Activated CD4-positive, alpha-beta T cell treated with anti-CD3 and anti-CD28 coated beads for 24 hours (primary cell): ENCODE measurements around the gene OVCA2.

ENCODE experiments used
- DNase-seq, 2 donors: peaks; one replicate each; pipeline ENCODE4 v3.0.0-alpha.2; 2020; ENCODE audit warnings: low read depth in 2 of 2

OVCA2 gene

GRCh38 chr17:2054262-2054511 lies 12.4 kb downstream of the OVCA2 start:
- DNase-seq, result no peak

- DNase-seq, result peak; percentile 67 to 68
These were observed 12.9 kb downstream of the OVCA2 start, which contains the start of gene HIC1 for GRCh38 chr17:2054512-2055291. TSS of gene HIC1 (plus strand) at chr17:2055103. CDS start at chr17:2056691, 1,588 bp downstream.

GRCh38 chr17:2055292-2056205 lies 13.7 kb downstream of the OVCA2 start:
- no peak for DNase-seq

- DNase-seq, result no peak
These were observed 14.7 kb downstream of the OVCA2 start for GRCh38 chr17:2056206-2057174.

GRCh38 chr17:2057175-2057759 lies 15.4 kb downstream of the OVCA2 start:
- DNase-seq, result no peak

GRCh38 chr17:2057760-2058585 lies 16.2 kb downstream of the OVCA2 start:
- no peak for DNase-seq

GRCh38 chr17:2058586-2059546 lies 17.0 kb downstream of the OVCA2 start:
- peak; percentile 49 to 74 for DNase-seq

GRCh38 chr17:2059547-2060384 lies 17.9 kb downstream of the OVCA2 start:
- no peak for DNase-seq

- DNase-seq, result no peak
These were observed 18.5 kb downstream of the OVCA2 start for GRCh38 chr17:2060385-2060658.

- DNase-seq, result no peak
These were observed 19.0 kb downstream of the OVCA2 start for GRCh38 chr17:2060681-2061440.

GRCh38 chr17:2061441-2061958 lies 19.7 kb downstream of the OVCA2 start:
- no peak for DNase-seq

GRCh38 chr17:2062571-2063183 lies 20.9 kb downstream of the OVCA2 start:
- DNase-seq, result no peak

GRCh38 chr17:2063261-2064146 lies 21.7 kb downstream of the OVCA2 start:
- no peak for DNase-seq

GRCh38 chr17:2064147-2064489 lies 22.3 kb downstream of the OVCA2 start:
- no peak for DNase-seq

GRCh38 chr17:2064520-2064971 lies 22.7 kb downstream of the OVCA2 start:
- no peak for DNase-seq
